Neural cell (in vitro differentiated cells): ENCODE data around the gene ANKRD31. TPM values are rescaled to one million over a fixed set of nuclear protein-coding genes. Genes with fewer than 3 reads are reported as not detected.

Experiments used
- H2AFZ ChIP-seq: fragments of 200-600, 300-800 bp; sonication (generic), shearing (Covaris generic); 2 replicates; pipeline ENCODE4 v1.6.0; 2014; ENCODE audit warnings: low read depth, mild to moderate bottlenecking, antibody characterized with exemption, low read length, moderate library complexity
- H3F3A ChIP-seq: fragments of 200-600 bp; shearing (Covaris generic); 2 replicates; pipeline ENCODE4 v1.6.1; 2016; ENCODE audit warnings: mild to moderate bottlenecking, moderate library complexity, mixed read lengths, antibody characterized with exemption, low read length; ENCODE audit not compliant: insufficient read depth, poor library complexity, severe bottlenecking
- H3K27ac ChIP-seq: fragments of 200-600, 300-800 bp; sonication (generic), shearing (Covaris generic); 2 replicates; pipeline ENCODE4 v1.5.1; 2014; ENCODE audit warnings: mild to moderate bottlenecking, low read length, moderate library complexity
- H3K27me3 ChIP-seq: fragments of 300-800, 200-600 bp; sonication (generic), shearing (Covaris generic); 2 replicates; pipeline ENCODE4 v1.6.0; 2014; ENCODE audit warnings: mild to moderate bottlenecking, low read depth, low read length, moderate library complexity; ENCODE audit not compliant: insufficient read depth
- H3K36me3 ChIP-seq: fragments of 300-800, 200-600 bp; sonication (generic), shearing (Covaris generic); 2 replicates; pipeline ENCODE4 v1.5.1; 2014; ENCODE audit warnings: mild to moderate bottlenecking, antibody characterized with exemption, low read length, moderate library complexity; ENCODE audit not compliant: insufficient read depth
- H3K4me2 ChIP-seq: fragments of 300-800, 200-600 bp; sonication (generic), shearing (Covaris generic); 2 replicates; pipeline ENCODE4 v1.6.0; 2014; ENCODE audit warnings: mild to moderate bottlenecking, low read length
- H3K4me3 ChIP-seq: fragments of 300-800, 200-600 bp; sonication (generic), shearing (Covaris generic); 2 replicates; pipeline ENCODE4 v1.5.1; 2014; ENCODE audit warnings: mild to moderate bottlenecking, low read length, moderate library complexity
- H3K79me2 ChIP-seq: fragments of 200-600 bp; shearing (Covaris generic); replicated peaks from 2 replicates; pipeline ENCODE4 v1.6.0; 2014; ENCODE audit warnings: mild to moderate bottlenecking, low read length, moderate library complexity; ENCODE audit not compliant: insufficient read depth
- H3K9ac ChIP-seq: fragments of 300-800, 200-600 bp; sonication (generic), shearing (Covaris generic); 2 replicates; pipeline ENCODE4 v1.6.1; 2016; ENCODE audit warnings: mild to moderate bottlenecking, low read length, mixed read lengths
- H3K9me2 ChIP-seq: fragments of 200-600 bp; shearing (Covaris generic); 2 replicates; pipeline ENCODE4 v1.6.1; 2016; ENCODE audit warnings: mild to moderate bottlenecking, low read length, mixed read lengths; ENCODE audit not compliant: insufficient read depth
- H3K9me3 ChIP-seq: fragments of 200-600, 300-800 bp; sonication (generic), shearing (Covaris generic); 2 replicates; pipeline ENCODE4 v1.6.1; 2016; ENCODE audit warnings: mild to moderate bottlenecking, mixed run types, low read length, moderate library complexity, mixed read lengths
- H4K20me1 ChIP-seq: fragments of 200-600 bp; shearing (Covaris generic); 2 replicates; pipeline ENCODE4 v1.6.1; 2016; ENCODE audit warnings: mild to moderate bottlenecking, mixed run types; ENCODE audit not compliant: insufficient read depth
- EP300 ChIP-seq: fragments of 450-650 bp; conservative IDR thresholded peaks from 2 replicates; pipeline ENCODE4 v1.6.1; 2014; ENCODE audit warnings: antibody characterized with exemption, mild to moderate bottlenecking, moderate library complexity; ENCODE audit not compliant: poor library complexity, severe bottlenecking
- EZH2 ChIP-seq: fragments of 200-600, 300-800 bp; shearing (Covaris generic), sonication (generic); IDR thresholded peaks from 2 replicates; pipeline ENCODE4 v1.6.1; 2014; ENCODE audit warnings: antibody characterized with exemption, low read length, borderline replicate concordance, mild to moderate bottlenecking; ENCODE audit not compliant: insufficient read depth, poor library complexity, severe bottlenecking
- MXI1 ChIP-seq: fragments of 450-650 bp; conservative IDR thresholded peaks from 2 replicates; pipeline ENCODE4 v1.6.1; 2014; ENCODE audit warnings: antibody characterized with exemption, mild to moderate bottlenecking; ENCODE audit not compliant: poor library complexity, severe bottlenecking
- POLR2AphosphoS5 ChIP-seq: IDR thresholded peaks from 2 replicates; pipeline ENCODE4 v1.6.1; 2012
- RAD21 ChIP-seq: fragments of 450-650 bp; conservative IDR thresholded peaks from 2 replicates; pipeline ENCODE4 v1.6.1; 2014; ENCODE audit warnings: antibody characterized with exemption, mild to moderate bottlenecking, moderate library complexity
- SMC3 ChIP-seq: fragments of 450-650 bp; conservative IDR thresholded peaks from 2 replicates; pipeline ENCODE4 v1.6.1; 2014; ENCODE audit warnings: antibody characterized with exemption, mild to moderate bottlenecking, moderate library complexity; ENCODE audit not compliant: poor library complexity
- TAF1 ChIP-seq: IDR thresholded peaks from 2 replicates; pipeline ENCODE4 v1.6.1; 2012; ENCODE audit warnings: low read depth
- polyA minus RNA-seq: library from RNA; depleted of rRNA, polyadenylated mRNA; stranded (reverse); fragments of >200 nt; gene quantifications from 2 replicates; pipeline ENCODE4 v1.2.3, GENCODE V29; 2014
- polyA plus RNA-seq: library from polyadenylated mRNA; depleted of rRNA; stranded (reverse); fragments of >200 nt; gene quantifications from 2 replicates; pipeline ENCODE4 v1.2.3, GENCODE V29; 2014
- TF ChIP-seq, protein P1 (sequence below): fragments of 450-650 bp; IDR thresholded peaks from 2 replicates; pipeline ENCODE4 v1.5.1; 2014; ENCODE audit warnings: antibody characterized with exemption, mild to moderate bottlenecking, moderate library complexity; ENCODE audit not compliant: poor library complexity, severe bottlenecking
- TF ChIP-seq, protein P2 (sequence below): IDR thresholded peaks from 2 replicates; pipeline ENCODE4 v1.6.1; 2012; ENCODE audit warnings: borderline replicate concordance

ANKRD31 gene, protein sequence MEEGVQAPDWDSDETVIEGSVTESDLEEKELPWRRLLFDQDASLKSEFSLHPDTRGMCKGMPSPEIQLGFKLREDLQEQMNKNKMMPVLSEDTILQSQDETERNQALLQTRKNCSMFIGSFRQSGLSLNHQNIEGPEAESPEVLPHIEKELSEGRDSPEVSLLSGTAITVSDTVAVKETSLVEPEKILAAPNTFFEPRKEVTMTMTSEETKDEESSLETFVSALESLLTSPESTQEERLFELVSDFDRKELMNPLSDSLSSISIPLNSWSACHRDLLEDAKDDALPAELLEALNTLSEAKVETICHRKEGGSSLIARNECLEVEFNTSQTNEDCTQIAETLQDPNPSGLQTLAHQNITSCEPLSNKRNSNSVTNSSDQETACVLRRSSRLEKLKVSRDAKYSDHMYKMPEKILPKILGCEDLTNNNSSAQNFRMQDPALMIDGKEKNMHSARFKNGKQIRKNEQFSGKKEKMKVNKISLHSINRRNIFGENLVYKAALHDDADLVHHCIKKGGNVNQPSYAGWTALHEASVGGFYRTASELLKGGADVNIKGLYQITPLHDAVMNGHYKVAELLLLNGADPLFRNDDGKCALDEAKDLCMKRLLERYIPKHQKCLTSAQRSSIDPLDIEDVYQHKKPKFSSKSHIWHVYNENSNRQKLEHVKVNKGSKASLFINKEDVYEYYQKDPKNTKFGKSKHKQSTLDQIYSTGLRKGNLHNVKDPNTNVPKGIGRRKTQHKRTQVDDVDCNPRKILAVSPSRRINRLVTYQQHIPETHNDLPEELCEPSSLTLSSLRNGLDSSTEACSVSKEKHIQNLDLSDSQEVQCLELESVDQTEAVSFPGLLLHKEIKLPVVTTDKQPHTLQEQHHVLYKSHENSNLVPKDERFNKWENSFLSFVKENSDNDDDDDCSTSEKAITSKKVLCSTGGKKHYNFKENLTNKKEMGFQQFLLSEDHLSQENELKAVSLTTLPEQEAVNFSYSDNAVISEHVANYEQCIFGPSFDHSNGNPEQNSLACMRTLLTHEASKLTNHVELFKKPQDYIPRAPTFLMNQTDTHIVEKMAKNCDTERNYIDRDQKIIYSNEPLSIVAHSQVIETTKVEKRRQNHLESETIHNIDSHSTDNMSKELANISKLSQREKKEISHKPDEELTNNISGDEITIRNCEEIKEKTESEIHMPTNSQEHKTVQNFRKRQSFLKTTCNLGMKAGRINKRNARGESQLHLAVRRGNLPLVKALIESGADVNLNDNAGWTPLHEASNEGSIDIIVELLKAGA (N-terminal part only)
- 0.48 and 0.62 TPM in 2 replicates for polyA plus RNA-seq
- 0.58 and 0.73 TPM in 2 replicates for polyA minus RNA-seq

DNA sequence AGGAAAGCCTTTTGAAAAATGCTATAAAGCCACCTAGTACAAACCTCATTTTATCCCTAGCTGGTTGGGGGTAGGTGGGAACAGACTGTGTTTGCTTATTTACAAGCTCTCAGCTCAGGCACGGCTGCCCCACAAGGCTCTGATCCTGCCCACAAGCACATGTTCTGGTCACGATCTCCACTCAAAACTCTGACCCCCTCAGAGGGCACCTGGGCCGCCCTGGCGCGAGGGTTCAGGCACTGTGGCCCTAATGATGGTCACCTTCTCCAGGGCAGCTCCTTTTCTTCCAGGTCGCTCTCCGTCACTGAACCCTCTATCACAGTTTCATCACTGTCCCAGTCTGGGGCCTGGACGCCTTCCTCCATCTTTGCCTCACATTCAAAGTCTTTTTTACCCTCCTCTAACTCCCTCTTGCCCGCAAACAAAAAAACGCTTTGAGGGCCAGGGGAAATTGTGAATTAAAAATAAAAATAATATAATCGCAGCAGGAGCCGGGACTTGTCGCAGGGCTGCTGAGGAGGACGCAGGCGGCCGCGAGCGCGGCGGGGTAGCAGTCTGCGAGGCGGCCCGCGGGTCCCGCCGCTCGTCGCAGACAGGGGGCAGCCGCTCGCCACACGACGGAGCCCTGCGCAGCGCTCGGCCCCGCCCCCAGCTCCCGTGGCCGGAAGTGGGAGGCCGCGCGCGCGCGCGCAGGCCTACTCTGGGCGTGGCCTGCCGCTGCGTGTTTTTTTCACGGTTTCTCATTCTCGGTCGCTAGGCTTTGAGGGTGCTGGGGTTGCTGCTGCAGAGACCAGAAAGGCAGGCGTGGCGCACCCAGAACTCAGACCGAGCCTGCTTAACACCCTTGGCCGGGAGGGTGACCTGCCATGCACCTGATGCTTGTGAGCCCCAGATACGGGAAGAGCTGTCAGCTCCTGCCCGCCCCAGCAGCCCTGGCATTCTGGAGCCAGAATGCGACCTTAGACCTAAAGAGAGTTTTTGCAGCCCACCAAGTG is at the start of gene ANKRD31:
Gene ANKRD31, minus strand, starts transcription at position 557 of the 995 bp plus-strand sequence. Its CDS starts 192 bp downstream, at position 365.
- Histone ChIP-seq H3K27ac (peak within 1 kb of the TSS; percentile 70), H4K20me1 (no peaks in the 10 kb centered on the region), H3K4me2 (peak within 1 kb of the TSS; percentile 92), H3K79me2 (no peaks in the 10 kb centered on the region), H3K4me3 (peak within 1 kb of the TSS; percentile 80), H3K27me3 (no peaks in the 10 kb centered on the region), H3K9me2 (no peaks in the 10 kb centered on the region), H3F3A (no peaks in the 10 kb centered on the region), H2AFZ (peak within 1 kb of the TSS; percentile 86), H3K36me3 (no peaks in the 10 kb centered on the region), H3K9ac (peak within 1 kb of the TSS; percentile 81), H3K9me3 (no peaks in the 10 kb centered on the region)
- TF ChIP-seq TAF1 (peak; percentile 79), SMC3 (peak; percentile 84), RAD21 (peak; percentile 86), EP300 (no peak), EZH2 (no peak), POLR2AphosphoS5 (peak; percentile 76), MXI1 (peak; percentile 49)
- TF ChIP-seq, protein P1, sequence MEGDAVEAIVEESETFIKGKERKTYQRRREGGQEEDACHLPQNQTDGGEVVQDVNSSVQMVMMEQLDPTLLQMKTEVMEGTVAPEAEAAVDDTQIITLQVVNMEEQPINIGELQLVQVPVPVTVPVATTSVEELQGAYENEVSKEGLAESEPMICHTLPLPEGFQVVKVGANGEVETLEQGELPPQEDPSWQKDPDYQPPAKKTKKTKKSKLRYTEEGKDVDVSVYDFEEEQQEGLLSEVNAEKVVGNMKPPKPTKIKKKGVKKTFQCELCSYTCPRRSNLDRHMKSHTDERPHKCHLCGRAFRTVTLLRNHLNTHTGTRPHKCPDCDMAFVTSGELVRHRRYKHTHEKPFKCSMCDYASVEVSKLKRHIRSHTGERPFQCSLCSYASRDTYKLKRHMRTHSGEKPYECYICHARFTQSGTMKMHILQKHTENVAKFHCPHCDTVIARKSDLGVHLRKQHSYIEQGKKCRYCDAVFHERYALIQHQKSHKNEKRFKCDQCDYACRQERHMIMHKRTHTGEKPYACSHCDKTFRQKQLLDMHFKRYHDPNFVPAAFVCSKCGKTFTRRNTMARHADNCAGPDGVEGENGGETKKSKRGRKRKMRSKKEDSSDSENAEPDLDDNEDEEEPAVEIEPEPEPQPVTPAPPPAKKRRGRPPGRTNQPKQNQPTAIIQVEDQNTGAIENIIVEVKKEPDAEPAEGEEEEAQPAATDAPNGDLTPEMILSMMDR = peak; percentile 96
- TF ChIP-seq, protein P2, sequence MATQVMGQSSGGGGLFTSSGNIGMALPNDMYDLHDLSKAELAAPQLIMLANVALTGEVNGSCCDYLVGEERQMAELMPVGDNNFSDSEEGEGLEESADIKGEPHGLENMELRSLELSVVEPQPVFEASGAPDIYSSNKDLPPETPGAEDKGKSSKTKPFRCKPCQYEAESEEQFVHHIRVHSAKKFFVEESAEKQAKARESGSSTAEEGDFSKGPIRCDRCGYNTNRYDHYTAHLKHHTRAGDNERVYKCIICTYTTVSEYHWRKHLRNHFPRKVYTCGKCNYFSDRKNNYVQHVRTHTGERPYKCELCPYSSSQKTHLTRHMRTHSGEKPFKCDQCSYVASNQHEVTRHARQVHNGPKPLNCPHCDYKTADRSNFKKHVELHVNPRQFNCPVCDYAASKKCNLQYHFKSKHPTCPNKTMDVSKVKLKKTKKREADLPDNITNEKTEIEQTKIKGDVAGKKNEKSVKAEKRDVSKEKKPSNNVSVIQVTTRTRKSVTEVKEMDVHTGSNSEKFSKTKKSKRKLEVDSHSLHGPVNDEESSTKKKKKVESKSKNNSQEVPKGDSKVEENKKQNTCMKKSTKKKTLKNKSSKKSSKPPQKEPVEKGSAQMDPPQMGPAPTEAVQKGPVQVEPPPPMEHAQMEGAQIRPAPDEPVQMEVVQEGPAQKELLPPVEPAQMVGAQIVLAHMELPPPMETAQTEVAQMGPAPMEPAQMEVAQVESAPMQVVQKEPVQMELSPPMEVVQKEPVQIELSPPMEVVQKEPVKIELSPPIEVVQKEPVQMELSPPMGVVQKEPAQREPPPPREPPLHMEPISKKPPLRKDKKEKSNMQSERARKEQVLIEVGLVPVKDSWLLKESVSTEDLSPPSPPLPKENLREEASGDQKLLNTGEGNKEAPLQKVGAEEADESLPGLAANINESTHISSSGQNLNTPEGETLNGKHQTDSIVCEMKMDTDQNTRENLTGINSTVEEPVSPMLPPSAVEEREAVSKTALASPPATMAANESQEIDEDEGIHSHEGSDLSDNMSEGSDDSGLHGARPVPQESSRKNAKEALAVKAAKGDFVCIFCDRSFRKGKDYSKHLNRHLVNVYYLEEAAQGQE = peak; percentile 86
